Brain microvascular endothelial cell (primary cell): ENCODE measurements around the gene YAE1.
A peak's percentile ranks its signal among the peaks of the same experiment; 100 is the strongest.

Experiments
- DNase-seq: peaks from one replicate; pipeline ENCODE4 v3.0.0-alpha.2; 2020
- H3K27ac ChIP-seq: fragments of 250-450 bp; sonication (Bioruptor Pico); 2 replicates; pipeline ENCODE4 v1.5.1; 2020; ENCODE audit warnings: mild to moderate bottlenecking, moderate library complexity
- H3K27me3 ChIP-seq: fragments of 250-450 bp; sonication (Bioruptor Pico); replicated peaks from 2 replicates; pipeline ENCODE4 v1.5.1; 2020; ENCODE audit warnings: mild to moderate bottlenecking
- H3K36me3 ChIP-seq: fragments of 250-450 bp; sonication (Bioruptor Pico); replicated peaks from 2 replicates; pipeline ENCODE4 v1.5.1; 2020; ENCODE audit warnings: mild to moderate bottlenecking
- H3K4me3 ChIP-seq: 2 replicates; pipeline ENCODE4 v1.5.1; 2011; ENCODE audit warnings: low read depth, mild to moderate bottlenecking, control low read depth, low read length, moderate library complexity
- CTCF ChIP-seq: IDR thresholded peaks from 2 replicates; pipeline ENCODE4 v1.5.1; 2011; ENCODE audit warnings: low read depth, mild to moderate bottlenecking, moderate library complexity, low read length, control low read depth, inconsistent platforms; ENCODE audit errors: missing control alignments
- in situ Hi-C: cut with HindIII; loops from 2 replicates; pipeline ENCODE4 v1.10.0; 2017; ENCODE audit warnings: low sequenced_read_pairs, low pct_ligation_motif_present

Gene YAE1

DNA sequence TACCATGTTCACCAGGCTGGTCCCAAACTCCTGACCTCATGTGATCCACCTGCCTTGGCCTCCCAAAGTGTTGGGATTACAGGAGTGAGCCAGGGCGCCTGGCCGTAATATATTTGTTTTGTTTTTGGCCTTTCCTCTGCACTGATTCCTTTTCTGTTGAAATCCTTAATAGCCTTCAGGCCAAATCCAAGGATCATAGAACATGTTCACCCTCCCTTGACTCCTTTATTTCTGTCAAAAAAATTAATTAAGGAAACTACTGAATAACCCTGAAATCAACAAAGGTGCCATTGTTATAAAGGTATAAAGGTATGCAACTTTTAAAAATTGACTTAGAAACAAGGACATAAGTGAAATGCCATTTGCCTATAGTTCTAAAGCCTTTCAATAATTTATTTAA lies 41.7 kb downstream of the YAE1 start:
- Histone ChIP-seq H3K4me3 (no peak overlapping the region), H3K27ac (no peak overlapping the region), H3K36me3 (no peaks in the 10 kb centered on the region), H3K27me3 (no peaks in the 10 kb centered on the region)
- DNase-seq: no peak
- TF ChIP-seq CTCF: no peak
- in situ Hi-C loops: no loop called here

- in situ Hi-C loops: no loop called here
- no peak for DNase-seq
- Histone ChIP-seq H3K36me3 (no peaks in the 10 kb centered on the region), H3K27me3 (no peaks in the 10 kb centered on the region), H3K27ac (peak overlapping the region; percentile 92), H3K4me3 (no peak overlapping the region)
- no peak for TF ChIP-seq CTCF
Observed at GRCh38 chr7:39608278-39608677, 42.1 kb downstream of the YAE1 start.

GRCh38 chr7:39609113-39609934 lies 43.1 kb downstream of the YAE1 start:
- Histone ChIP-seq H3K27ac (peak overlapping the region; percentile 92), H3K27me3 (no peaks in the 10 kb centered on the region), H3K4me3 (peak overlapping the region; percentile 44), H3K36me3 (no peaks in the 10 kb centered on the region)
- DNase-seq: no peak
- in situ Hi-C loops: no loop called here
- TF ChIP-seq CTCF: peak; percentile 44

- TF ChIP-seq CTCF: no peak
- no peaks in the 10 kb centered on the region for H3K27me3 ChIP-seq
- H3K4me3 ChIP-seq: peak overlapping the region; percentile 44
- H3K36me3 ChIP-seq: no peaks in the 10 kb centered on the region
- in situ Hi-C loops: no loop called here
- peak overlapping the region; percentile 92 for H3K27ac ChIP-seq
- no peak for DNase-seq
Observed at GRCh38 chr7:39609935-39610263, 43.7 kb downstream of the YAE1 start.

DNA sequence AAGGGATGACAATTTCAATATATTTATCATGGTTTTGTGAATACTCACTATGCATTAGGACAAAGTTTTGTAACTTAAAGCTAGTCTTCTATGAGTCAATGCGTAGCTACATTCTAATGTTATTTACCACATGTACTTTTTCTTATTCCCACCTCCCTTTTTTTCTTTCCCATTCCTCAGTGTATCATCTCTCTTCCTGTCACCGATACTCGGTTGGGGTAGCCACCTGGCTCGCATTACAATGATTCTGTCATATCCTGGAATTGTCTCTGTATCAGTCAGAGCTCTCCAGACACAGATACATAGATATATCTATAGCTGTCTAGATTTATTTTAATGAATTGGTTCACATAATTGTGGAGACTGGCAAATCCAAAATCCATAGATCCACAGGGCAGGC lies 47.4 kb downstream of the YAE1 start:
- in situ Hi-C loops: no loop called here
- DNase-seq: no peak

More for the DNA sequence above, 47.4 kb downstream of the YAE1 start:
- H3K27ac ChIP-seq: peak overlapping the region; percentile 26
- H3K27me3 ChIP-seq: no peaks in the 10 kb centered on the region
- TF ChIP-seq CTCF: no peak
- no peaks in the 10 kb centered on the region for H3K36me3 ChIP-seq
- H3K4me3 ChIP-seq: no peak overlapping the region
